ENCODE measurements around the gene CAPN10.

- TF ChIP-seq CTCF (IDR thresholded peaks at IDR 0.05) (no peak), POLR2A (IDR thresholded peaks at IDR 0.05) (no peak)
These were observed 28.9 kb downstream of the CAPN10 start for GRCh38 chr2:240615396-240615795.
